DMS 273 (cell line): Measurements from ENCODE around the gene OTOL1.
A peak's percentile ranks its signal among the peaks of the same experiment; 100 is the strongest.
"Not testable (repeated sequence)": the region's sequence is repeated elsewhere in the genome, so short reads cannot be mapped to it uniquely, and the experiment has no call there.

Source experiments
- DNase-seq: peaks from one replicate; lab custom pipeline; 2025; ENCODE audit not compliant: unreplicated experiment; lab: John Stamatoyannopoulos, UW

OTOL1 gene

DNA sequence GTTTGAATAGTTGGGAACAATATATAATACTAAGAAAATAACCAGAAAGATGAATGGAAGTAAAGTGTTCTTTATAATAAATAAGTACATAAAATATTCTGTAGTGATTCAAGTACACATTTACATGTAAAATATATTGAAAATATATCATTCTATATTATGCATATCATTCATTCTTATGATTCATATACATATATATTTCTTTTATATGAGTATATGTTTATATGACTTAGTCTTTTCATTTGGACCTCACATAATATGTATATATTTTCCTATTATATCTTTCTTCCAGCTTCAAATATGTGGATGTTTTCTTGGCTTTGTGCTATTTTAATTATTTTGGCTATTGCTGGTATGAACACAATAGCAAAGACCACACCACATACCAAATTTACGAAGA is at the start of gene OTOL1:
Gene OTOL1, plus strand, starts transcription at position 301 of the 400 bp plus-strand sequence. Its CDS starts 0 bp downstream, at position 301.
- no peak for DNase-seq

- peak; percentile 31 for DNase-seq
Measured at GRCh38 chr3:161449785-161450184, 46.8 kb upstream of the OTOL1 start.

DNA sequence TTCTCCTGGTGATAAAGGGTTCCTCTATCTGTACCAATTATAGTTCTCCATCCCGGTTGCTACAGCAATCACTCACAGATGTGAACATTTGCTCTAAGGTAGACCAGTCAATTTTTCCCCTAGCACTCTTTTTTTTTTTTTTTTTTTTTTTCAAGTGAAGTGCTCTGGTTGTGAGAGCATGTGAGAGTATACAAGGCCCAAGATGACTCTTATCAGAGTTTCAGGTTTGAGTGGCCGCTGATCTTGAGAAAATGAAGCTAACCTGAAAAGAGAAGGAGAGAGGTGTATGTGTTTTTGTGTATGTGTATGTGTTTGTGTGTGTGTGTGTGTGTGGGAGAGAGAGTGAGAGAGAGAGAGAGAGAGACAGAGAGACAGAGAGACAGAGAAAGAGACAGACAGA is 44.4 kb upstream of the OTOL1 start:
- no peak for DNase-seq

- DNase-seq, result no peak
Measured at GRCh38 chr3:161454615-161455014, 42.0 kb upstream of the OTOL1 start.

GRCh38 chr3:161455962-161456361 is 40.6 kb upstream of the OTOL1 start:
- DNase-seq, result no peak

GRCh38 chr3:161462138-161462537 is 34.5 kb upstream of the OTOL1 start:
- no peak for DNase-seq

- DNase-seq, result no peak
Measured at GRCh38 chr3:161471211-161471610, 25.4 kb upstream of the OTOL1 start.

DNA sequence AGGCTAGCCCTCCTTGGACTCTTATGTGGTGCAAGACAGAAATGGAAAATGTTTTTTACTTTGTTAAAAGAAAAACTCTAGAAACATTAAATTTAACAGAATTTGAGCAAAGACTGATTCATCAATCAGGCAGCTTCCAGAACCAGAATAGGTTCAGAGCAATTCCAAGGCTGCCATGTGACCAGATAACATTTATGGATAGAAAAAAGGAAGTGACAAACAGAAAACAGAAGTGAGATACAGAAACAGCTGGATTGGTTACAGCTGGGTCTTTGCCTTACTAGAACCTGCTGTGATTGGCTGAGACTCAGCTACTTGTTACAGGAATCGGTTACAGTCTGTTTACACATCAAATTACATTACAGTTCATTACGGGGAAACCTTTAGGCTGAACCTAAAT is 22.5 kb upstream of the OTOL1 start:
- peak; percentile 64 for DNase-seq

DNA sequence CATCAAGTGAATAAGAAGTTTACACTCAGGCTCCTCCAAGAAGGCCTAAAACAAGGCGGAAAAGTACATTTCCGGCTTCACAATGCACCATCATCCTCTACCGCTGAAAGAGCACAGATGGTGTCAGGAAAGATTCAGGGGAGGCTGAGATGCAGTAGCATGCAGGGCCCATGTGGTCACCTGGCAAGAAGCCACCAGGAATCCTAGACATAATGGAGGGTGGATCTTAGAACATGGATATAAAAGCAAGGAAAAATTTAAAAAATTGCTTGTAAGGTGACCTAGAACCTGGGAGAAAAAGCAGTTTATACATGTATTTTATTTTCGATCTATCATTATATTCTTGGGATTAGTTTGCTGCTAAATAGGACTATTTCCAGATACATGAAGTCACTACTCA is 21.9 kb upstream of the OTOL1 start:
- DNase-seq, result peak; percentile 98

DNA sequence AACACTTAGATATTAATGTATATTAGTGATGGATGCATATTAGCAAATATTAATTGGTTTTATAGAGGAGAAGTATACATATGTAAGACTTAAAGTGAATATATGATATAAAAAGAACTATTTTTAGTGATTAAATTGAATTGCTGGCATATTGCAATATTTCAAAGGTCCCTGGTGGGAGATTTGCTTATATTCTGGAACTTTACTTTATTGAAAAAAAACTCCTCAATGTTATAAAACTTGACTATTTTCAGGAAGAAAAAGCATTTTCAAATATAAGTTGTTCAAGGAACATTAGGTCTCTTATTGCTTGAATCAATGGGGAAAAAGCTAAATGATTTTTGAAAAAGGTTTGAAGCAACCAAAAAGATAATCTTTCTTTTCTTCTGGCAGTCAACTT is 21.4 kb upstream of the OTOL1 start:
- DNase-seq, result no peak

DNA sequence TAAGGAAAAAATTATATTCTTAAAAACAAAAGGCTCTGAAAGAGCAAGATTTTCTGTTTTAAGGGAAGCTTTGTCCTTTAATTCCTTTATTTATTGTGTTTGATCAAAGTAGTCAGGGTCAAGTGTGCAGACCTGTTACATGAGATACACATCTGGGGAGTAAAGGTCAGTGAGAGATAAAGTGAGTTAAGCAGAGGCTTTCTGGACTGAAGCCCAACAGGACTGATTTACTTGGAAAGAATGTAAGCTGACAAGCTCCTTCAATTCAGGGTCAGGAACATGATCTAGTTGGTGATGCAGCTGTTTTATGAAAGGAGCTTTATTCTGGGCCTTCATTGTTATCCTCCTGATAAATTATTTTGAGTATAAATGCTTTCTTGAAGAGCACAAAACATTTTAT is 20.7 kb upstream of the OTOL1 start:
- peak; percentile 60 for DNase-seq

DNA sequence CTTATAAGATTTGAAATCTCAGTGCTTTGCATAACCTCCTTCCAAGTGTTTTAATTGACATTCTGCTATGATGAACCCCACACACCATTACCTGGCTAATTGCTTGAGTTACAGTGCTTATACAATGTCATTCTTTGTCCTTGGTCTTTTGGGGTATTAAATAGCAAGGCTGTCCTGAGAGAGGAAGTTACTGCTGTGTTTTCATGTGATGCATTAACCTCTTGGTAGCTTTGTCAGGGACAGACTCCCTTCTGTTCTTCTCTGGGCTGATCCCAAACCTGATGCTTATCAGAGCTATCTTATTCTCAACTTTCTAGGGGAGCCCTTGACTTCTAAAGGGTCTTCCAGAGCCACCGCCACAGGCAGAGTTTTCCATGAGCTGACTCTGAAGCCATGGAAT is 12.4 kb upstream of the OTOL1 start:
- DNase-seq, result no peak

- not testable (repeated sequence) for DNase-seq
Measured at GRCh38 chr3:161488284-161488683, 8.3 kb upstream of the OTOL1 start.

- DNase-seq, result no peak
Measured at GRCh38 chr3:161489395-161489794, 7.2 kb upstream of the OTOL1 start.

DNA sequence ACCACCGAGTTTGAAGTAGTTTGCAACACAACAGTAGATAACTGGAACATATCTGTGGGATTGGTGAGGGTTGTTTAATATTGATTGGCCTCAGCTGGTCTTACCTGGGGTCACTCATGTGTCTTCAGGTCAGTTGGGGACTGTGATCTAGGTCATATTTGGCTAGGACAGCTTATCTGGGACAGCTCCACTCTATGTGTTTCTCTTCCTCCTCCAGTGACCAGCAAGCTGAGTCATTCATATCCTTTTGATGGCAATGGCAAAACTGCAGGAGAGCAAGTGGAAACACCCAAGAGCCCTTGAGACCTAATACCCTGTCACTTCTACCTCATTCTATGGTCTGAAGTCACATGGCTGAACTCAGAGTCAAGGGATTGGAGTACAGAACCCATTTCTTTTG is 5.8 kb upstream of the OTOL1 start:
- DNase-seq, result not testable (repeated sequence)

GRCh38 chr3:161498259-161498921 is 1.8 kb downstream of the OTOL1 start:
- DNase-seq, result no peak

DNA sequence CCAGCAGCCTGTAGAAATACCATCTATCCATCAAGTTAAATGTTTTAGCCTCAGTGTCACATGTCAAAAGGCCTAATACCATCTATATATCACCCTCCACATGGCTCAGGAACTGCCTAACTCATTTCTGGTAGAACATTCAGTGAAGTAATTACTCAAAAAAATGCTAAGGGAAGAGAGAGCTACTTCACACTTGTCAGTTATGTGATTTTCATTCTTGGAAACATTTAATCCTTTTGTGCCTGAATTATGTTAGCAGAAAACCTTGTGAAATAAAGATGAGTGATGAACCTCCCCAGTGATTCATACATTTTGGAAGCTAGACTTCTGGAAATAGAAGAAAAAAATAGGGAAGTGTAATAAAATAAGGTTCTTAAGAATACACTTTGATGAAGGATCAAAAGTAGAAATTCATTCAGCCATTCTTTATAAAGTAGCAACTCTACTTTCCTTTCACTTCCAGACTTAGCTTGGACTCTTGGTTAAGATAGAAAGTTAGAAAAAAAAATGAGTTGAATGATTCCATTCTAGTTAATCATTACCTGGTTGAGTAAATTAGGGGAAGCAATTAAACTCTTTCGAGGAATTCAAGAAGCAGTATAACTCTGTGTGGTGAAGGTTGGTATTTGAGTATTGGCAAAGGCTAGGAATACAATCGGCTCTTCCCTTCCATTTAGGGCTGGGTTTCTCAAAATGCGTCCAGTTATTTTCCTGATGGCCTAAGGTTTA is 3.6 kb downstream of the OTOL1 start:
- DNase-seq, result no peak

DNA sequence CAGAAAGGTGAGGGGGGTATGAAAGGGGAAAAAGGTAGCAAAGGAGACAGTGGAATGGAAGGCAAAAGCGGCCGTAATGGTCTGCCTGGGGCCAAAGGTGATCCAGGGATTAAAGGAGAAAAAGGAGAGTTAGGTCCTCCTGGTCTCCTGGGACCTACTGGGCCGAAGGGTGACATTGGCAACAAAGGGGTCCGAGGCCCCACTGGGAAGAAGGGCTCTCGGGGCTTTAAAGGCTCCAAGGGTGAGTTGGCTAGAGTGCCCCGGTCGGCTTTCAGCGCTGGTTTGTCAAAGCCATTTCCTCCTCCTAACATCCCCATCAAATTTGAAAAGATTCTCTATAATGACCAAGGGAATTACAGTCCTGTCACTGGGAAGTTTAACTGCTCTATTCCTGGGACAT is 6.7 kb downstream of the OTOL1 start:
- no peak for DNase-seq

- peak; percentile 51 for DNase-seq
Measured at GRCh38 chr3:161508852-161509477, 12.4 kb downstream of the OTOL1 start.

DNA sequence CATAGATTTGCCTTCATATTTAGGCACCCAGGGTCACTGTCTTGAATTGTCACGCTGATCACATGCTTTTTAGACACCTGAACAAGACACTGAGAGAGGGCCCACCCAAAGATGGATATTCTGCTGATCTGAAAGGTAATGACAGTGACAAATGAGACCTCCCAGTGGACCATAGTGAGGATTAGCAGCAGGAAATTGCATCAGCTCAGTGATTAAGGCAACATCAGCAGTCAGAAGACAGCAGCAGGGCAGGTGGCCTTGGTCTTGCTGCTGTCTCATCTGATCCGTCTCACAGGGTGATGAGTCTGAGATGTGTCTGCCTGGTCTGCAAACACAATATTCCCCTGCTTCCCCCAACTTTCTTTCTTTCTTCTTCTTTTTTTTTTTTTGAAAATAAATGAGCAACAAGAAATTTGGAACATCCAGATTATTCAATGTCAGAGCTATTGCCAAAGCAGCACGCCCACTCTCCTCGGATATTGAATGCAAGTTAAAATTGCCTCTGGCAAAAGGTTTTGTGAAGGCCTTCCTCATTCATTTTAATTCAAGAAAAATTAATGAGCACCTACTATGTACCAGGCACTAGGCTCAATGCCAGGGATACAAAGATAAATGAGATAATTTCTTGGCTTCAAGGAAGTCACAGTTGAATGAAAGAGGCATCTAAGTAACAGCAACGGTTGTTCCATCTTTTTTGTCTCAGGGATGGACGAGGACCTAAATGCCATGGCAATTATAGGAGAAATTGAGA is 14.1 kb downstream of the OTOL1 start:
- no peak for DNase-seq

GRCh38 chr3:161523916-161524315 is 27.3 kb downstream of the OTOL1 start:
- DNase-seq, result no peak

DNA sequence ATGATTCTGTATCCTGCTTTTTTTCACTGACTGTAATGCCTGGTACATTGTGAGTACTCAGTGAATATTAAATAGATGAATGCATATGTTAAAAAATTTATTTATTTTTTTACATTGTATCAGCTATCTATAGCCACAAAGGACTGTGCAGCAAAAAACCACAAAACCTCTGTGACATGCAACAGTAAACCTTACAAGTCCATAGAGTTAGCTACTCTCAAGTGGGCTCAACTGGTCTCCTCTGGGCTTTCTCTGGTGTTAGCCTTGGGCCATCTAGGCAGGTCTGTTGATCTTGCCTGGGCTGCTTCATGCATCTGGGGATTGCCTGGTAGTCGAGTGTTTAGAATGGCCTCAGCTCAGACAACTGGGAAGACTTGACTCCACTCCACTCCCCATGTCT is 35.3 kb downstream of the OTOL1 start:
- DNase-seq, result no peak
